Pancreas (tissue), 10 donors: Measurements from ENCODE around the gene MAPK8IP2. TPM values are rescaled to one million over a fixed set of nuclear protein-coding genes. Genes with fewer than 3 reads are reported as not detected.
"Not testable (repeated sequence)": the region's sequence is repeated elsewhere in the genome, so short reads cannot be mapped to it uniquely, and the experiment has no call there.

Experiments
- ATAC-seq, 4 donors: fragments of 200-7000 bp; cut with Tn5 transposase; one replicate each; pipeline versions ENCODE4 v1.8.0 to v1.9.1; 2020; ENCODE audit warnings: mild to moderate bottlenecking in 4 of 4, moderate library complexity in 4 of 4
- DNase-seq, 6 donors: peaks; one replicate each; pipeline ENCODE4 v3.0.0-alpha.2; 2020
- FAIRE-seq: peaks from 2 replicates; lab custom pipeline; 2012; peaks lifted over from hg19 to GRCh38; lab: Jason Lieb, UNC
- H3K27ac ChIP-seq, 4 donors: fragments of 200-600 bp; sonication (generic); 1 replicate in 3 of 4; 2 replicates in 1 of 4; pipeline versions ENCODE4 v1.5.0 to v1.8.0; 2020
- H3K27me3 ChIP-seq, 4 donors: fragments of 200-600 bp; one replicate each; pipeline ENCODE4 v1.8.0; 2021
- H3K36me3 ChIP-seq, 3 donors: fragments of 200-600 bp; sonication (generic) in 1 of 3; one replicate each; pipeline versions ENCODE4 v1.5.0 to v1.8.0; 2020 to 2021
- H3K4me1 ChIP-seq, 3 donors: fragments of 200-600 bp; one replicate each; pipeline ENCODE4 v1.8.0; 2021
- H3K4me3 ChIP-seq, 4 donors: fragments of 200-600 bp; sonication (generic) in 2 of 4; one replicate each; pipeline versions ENCODE4 v1.5.0 to v1.8.0; 2020 to 2021
- H3K9me3 ChIP-seq, 4 donors: fragments of 200-600 bp; one replicate each; pipeline ENCODE4 v1.8.0; 2021
- WGBS, 2 donors: extraction: QIAGEN DNeasy Blood & Tissue Kit; methylation state at CpG; one replicate each; pipeline ENCODE4 v1.1.7; 2013; 5-methylcytosine and 5-hydroxymethylcytosine counted together
- intact Hi-C, 3 donors: fragments of 100-400 bp; cut with DNase I; formaldehyde crosslinking; loops; one replicate each; pipeline versions ENCODE4 v1.11.1 to v1.14.2; 2022
- polyA plus RNA-seq, 2 donors: library from polyadenylated mRNA; stranded (reverse); fragments of 200-250 nt; gene quantifications; one replicate each; pipeline ENCODE4 v1.2.3, GENCODE V29; 2013
- total RNA-seq, 6 donors: library from RNA; stranded (reverse); fragmentation: NEBNext Ultra II Directional in 4 of 6; extraction: Animal tissue kit (Norgen Biotek cat#: 25700) in 4 of 6; gene quantifications; one replicate each; pipeline versions ENCODE4 v1.2.1 to v1.2.4, GENCODE V29; 2021 to 2023
- TF ChIP-seq, protein P1 (sequence below), 4 donors: fragments of 200-600 bp; sonication (generic) in 3 of 4; IDR thresholded peaks; one replicate each; pipeline versions ENCODE4 v1.5.0 to v1.8.0; 2021; ENCODE audit warnings: antibody characterized with exemption in 4 of 4
- donor health status: healthy with polysubstance abuse.
- donor health status: DM: no; HTN: no; CAD: no; lungs with moderate emphysema.
- donor health status: DM: no; HTN: no; CAD: no.
- donor health status: control.
- donor health status: control.
- donor health status: Bipolar disorder and iron deficiency.
- donor health status: DM: yes; HTN: yes; CAD: no.
- donor health status: DM: no; HTN: no; CAD: no.
- donor health status: DM: no; HTN: no; CAD: no.
- donor health status: DM: yes; HTN: yes; CAD: no.

The MAPK8IP2 gene
- total and polyA plus RNA-seq, 8 donors: 1.4 to 10.0 (median 2.6) TPM

GRCh38 chr22:50606946-50607658 lies 6.5 kb downstream of the MAPK8IP2 start:
- intact Hi-C loops: no loop called here
- Histone ChIP-seq H3K27me3 (no peaks in the 10 kb centered on the region), H3K27ac (no peak overlapping the region), H3K4me3 (no peak overlapping the region), H3K9me3 (no peaks in the 10 kb centered on the region), H3K4me1 (no peaks in the 10 kb centered on the region), H3K36me3 (no peaks in the 10 kb centered on the region)
- WGBS, 2 donors: 66 to 72% methylated on average over 17 to 18 of the region's 18 CpGs
- TF ChIP-seq, protein P1, sequence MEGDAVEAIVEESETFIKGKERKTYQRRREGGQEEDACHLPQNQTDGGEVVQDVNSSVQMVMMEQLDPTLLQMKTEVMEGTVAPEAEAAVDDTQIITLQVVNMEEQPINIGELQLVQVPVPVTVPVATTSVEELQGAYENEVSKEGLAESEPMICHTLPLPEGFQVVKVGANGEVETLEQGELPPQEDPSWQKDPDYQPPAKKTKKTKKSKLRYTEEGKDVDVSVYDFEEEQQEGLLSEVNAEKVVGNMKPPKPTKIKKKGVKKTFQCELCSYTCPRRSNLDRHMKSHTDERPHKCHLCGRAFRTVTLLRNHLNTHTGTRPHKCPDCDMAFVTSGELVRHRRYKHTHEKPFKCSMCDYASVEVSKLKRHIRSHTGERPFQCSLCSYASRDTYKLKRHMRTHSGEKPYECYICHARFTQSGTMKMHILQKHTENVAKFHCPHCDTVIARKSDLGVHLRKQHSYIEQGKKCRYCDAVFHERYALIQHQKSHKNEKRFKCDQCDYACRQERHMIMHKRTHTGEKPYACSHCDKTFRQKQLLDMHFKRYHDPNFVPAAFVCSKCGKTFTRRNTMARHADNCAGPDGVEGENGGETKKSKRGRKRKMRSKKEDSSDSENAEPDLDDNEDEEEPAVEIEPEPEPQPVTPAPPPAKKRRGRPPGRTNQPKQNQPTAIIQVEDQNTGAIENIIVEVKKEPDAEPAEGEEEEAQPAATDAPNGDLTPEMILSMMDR (IDR thresholded peaks at IDR 0.05): no peak
- DNase-seq (peak in 1 of 6 donors; percentile 1), ATAC-seq (no peak), FAIRE-seq (no peak)

DNA sequence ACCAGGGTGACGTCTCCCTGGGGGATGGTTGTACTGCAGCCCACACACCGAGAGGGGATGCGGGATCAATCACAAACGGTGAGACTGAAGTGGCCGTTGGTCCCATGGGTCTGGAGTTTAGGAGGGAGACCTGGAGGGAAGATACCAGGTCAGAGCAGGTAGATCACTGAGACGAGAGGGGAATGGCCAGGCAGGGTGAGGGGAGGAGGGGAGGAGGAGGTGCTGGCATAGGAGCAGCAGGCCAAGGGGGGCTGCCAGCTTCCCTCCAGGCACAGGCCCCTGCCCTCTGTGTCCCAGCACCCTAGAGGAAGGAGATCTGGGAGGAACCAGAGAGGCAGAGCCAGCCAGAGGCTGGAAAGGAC lies 7.0 kb downstream of the MAPK8IP2 start:
- intact Hi-C loops: no loop called here
- DNase-seq (no peak), FAIRE-seq (no peak), ATAC-seq (no peak)
- Histone ChIP-seq H3K27me3 (no peaks in the 10 kb centered on the region), H3K27ac (no peak overlapping the region), H3K4me3 (no peak overlapping the region), H3K4me1 (no peaks in the 10 kb centered on the region), H3K36me3 (no peaks in the 10 kb centered on the region), H3K9me3 (no peaks in the 10 kb centered on the region)
- 48 to 55% methylated on average over 6 of the region's 6 CpGs for WGBS, 2 donors
- TF ChIP-seq, protein P1 (IDR thresholded peaks at IDR 0.05): no peak

- H3K4me3 ChIP-seq, ATAC-seq, H3K27me3 ChIP-seq, DNase-seq, FAIRE-seq, H3K36me3 ChIP-seq, H3K9me3 ChIP-seq, H3K4me1 ChIP-seq, intact Hi-C loops, H3K27ac ChIP-seq: not testable (repeated sequence)
- 73 to 78% methylated on average over 37 to 39 of the region's 39 CpGs for WGBS, 2 donors
Measured at GRCh38 chr22:50608058-50608840, 7.7 kb downstream of the MAPK8IP2 start.

- 70 to 85% methylated on average over 10 of the region's 10 CpGs for WGBS, 2 donors
- H3K27ac ChIP-seq: no peak overlapping the region
- FAIRE-seq (no peak), ATAC-seq (no peak), DNase-seq (no peak)
- no peak overlapping the region for H3K4me3 ChIP-seq
- no peaks in the 10 kb centered on the region for H3K27me3 ChIP-seq
- H3K9me3 ChIP-seq: no peaks in the 10 kb centered on the region
- H3K36me3 ChIP-seq: no peaks in the 10 kb centered on the region
- TF ChIP-seq, protein P1 (IDR thresholded peaks at IDR 0.05): no peak
- intact Hi-C loops: no loop called here
- H3K4me1 ChIP-seq: no peaks in the 10 kb centered on the region
Measured at GRCh38 chr22:50608996-50609395, 8.4 kb downstream of the MAPK8IP2 start.

DNA sequence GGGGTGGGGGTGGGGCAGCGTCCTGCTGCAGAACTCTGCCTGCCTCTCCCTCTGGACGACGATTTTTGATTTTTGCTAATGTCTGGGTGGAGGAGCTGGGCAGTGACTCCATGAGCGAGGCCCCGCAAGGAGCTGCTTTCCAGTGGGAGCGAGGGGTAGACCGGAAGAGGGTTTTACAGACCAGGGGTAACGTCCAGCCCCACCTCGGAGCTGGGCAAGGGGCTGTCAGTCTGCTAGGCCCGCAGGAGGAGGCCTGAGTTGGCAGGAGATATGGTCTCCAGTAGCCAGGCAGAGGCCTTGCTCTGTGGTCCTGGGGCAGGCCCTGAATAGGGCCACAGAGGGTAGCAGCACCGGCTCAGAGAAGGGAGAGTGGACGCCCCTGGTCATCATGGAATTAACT lies 9.0 kb downstream of the MAPK8IP2 start:
- no peak for ATAC-seq

More for the DNA sequence above, 9.0 kb downstream of the MAPK8IP2 start:
- no peak overlapping the region for H3K27ac ChIP-seq
- no peaks in the 10 kb centered on the region for H3K4me1 ChIP-seq
- no peaks in the 10 kb centered on the region for H3K27me3 ChIP-seq
- H3K4me3 ChIP-seq: no peak overlapping the region
- 70 to 79% methylated on average over 12 of the region's 12 CpGs for whole genome bisulfite sequencing, 2 donors
- TF ChIP-seq, protein P1 (IDR thresholded peaks at IDR 0.05): no peak
- no peaks in the 10 kb centered on the region for H3K9me3 ChIP-seq
- no peak for DNase-seq
- FAIRE-seq: no peak
- no peaks in the 10 kb centered on the region for H3K36me3 ChIP-seq
- intact Hi-C loops: no loop called here
